ENCODE measurements around the gene NUP43.
"Not testable (repeated sequence)": the region's sequence is repeated elsewhere in the genome, so short reads cannot be mapped to it uniquely, and the experiment has no call there.

The NUP43 gene

GRCh38 chr6:149746147-149746946 is at the start of gene NUP43:
Gene NUP43, minus strand, starts transcription at chr6:149746529. Its CDS starts 34 bp downstream, at chr6:149746495.
- DNase-seq: peak; percentile 94 to 97

- no peak for DNase-seq
Observed at GRCh38 chr6:149783551-149783950, 37.2 kb upstream of the NUP43 start.

GRCh38 chr6:149782337-149782736 is 36.0 kb upstream of the NUP43 start:
- peak; percentile 32 to 74 for DNase-seq

DNA sequence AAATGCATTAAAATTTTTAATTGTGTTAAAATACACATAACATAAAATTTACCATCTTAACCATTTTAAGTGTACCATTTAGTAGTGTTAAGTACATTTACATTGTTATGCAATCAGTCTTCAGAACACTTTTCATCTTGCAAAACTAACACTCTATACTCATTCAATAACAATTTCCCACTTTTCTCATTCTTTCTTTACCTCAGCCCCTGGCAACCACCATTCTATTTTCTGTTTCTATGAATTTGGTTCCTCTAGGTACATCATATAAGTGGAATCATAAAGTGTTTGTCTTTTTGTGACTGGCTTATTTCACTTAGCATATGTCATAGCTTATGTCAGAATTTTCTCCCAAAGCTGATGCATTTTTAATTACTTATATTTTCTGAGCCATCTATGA is 35.4 kb upstream of the NUP43 start:
- DNase-seq: peak in 1 of 2 experiments; percentile 13

DNA sequence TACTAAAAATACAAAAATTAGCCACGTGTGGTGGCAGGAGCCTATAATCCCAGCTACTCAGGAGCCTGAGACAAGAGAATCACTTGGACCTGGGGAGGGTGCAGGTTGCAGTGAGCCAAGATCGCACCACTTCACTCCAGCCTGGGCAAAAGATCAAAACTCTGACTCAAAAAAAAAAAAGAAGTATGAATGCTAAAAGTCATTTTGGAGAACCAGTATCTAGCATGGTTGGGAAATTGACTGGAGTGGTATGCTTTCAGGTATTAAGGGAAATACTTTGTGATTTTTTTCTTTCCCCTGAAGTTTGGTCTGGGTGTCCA is 33.3 kb upstream of the NUP43 start:
- no peak for DNase-seq

- DNase-seq: no peak
Observed at GRCh38 chr6:149777624-149778023, 31.3 kb upstream of the NUP43 start.

DNA sequence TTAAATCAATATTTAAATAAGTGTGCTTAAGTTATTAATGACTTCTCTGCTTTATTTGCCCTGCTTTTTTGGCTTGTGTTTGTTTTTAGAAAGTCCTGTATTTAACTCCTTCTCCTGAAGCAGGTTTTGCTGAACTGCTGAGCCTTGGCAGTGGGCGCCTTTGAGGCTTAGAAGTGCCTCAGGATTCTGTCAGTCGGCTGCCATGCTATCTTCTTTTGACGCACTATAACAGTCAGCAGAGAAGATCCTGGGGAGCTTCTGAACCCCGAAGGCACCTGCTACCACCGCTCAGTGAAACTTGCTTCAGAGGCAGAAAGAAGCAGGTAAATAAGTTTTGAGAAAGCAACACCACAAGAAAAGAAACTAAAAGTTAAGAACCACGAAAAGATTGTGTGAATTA is 25.6 kb upstream of the NUP43 start:
- DNase-seq: no peak

DNA sequence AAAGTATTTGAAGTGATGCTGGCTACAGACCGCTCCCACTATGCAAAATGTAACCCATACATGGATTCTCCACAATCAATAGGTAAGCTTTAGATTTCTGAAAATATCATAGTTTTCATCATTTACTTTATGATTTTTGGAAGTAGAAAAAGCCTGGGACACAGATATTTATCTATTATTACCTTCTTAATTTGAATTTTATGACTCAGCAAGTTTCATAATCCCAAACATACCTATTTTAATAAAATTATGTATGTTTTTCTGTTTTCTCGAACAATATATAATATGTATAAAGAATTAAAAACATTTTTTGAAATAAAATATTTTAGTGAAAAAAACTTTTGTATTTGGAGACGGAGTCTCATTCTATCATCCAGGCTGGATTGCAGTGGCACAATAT is 24.9 kb upstream of the NUP43 start:
- DNase-seq: no peak

DNA sequence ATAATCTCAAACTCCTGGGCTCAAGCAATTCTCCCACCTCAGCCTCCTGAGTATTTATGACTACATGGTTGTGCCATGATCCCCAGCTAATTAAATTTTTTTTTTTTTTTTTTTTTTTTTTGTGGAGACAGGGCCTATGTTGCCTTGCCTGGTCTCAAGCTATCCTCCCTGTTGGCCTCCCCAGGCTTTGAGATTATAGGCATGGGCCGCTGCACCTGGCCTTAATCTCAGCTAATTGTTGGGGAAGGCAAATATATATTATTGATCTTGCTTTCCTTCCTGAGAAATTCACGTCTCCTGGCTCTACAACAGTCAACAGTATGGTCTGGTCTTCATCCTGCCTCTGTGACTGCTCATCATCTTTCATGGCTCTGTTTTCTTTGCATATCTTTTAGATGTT is 23.3 kb upstream of the NUP43 start:
- no peak for DNase-seq

DNA sequence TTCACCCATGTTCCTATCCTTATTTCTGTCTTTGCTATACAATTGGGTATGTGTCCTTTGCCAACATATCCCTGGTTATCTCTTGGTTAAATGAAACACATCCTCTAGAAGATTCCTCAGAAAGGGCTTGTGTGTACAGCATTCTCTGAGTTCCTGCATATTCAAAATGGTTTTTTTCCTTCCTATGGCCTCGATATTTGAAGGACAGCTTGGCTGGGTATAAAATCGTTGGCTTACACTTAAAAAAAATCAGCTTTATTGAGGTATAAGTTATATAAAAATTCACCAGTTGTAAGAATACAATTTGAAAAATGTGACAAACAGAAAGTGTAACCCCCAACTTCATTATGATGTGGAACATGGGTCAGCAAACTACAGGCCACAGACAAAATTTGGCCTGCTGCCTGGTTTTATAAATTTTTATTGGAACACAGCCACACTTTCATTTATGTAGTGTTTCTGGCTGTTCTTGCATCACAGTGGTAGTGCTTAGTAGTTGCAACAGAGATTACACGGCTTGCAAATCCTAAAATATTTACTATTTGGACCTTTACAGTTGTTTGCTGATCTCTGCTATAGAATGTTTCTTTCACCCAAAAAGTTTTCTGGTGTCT is 19.9 kb upstream of the NUP43 start:
- DNase-seq: no peak

DNA sequence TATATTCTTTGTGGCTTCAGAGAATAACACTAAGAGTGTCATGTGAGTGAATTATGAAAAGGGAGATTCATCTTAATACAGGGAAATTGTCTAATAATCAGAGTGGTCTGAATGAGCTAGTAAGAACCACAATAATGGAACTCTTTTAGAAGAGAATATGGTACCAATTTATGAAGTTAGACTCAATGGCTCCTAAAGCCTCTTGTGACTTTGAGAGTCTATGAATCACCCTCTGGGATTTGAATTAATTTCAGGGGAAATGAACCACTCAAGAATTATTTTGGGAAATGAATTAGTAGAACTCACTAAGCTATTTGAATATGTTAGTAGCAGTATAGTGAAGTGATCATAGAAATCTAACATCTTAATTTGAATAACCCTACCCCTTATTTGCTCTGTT is 17.5 kb upstream of the NUP43 start:
- DNase-seq: no peak

- no peak for DNase-seq
Observed at GRCh38 chr6:149761438-149761837, 15.1 kb upstream of the NUP43 start.

- no peak for DNase-seq
Observed at GRCh38 chr6:149756261-149756636, 9.9 kb upstream of the NUP43 start.

DNA sequence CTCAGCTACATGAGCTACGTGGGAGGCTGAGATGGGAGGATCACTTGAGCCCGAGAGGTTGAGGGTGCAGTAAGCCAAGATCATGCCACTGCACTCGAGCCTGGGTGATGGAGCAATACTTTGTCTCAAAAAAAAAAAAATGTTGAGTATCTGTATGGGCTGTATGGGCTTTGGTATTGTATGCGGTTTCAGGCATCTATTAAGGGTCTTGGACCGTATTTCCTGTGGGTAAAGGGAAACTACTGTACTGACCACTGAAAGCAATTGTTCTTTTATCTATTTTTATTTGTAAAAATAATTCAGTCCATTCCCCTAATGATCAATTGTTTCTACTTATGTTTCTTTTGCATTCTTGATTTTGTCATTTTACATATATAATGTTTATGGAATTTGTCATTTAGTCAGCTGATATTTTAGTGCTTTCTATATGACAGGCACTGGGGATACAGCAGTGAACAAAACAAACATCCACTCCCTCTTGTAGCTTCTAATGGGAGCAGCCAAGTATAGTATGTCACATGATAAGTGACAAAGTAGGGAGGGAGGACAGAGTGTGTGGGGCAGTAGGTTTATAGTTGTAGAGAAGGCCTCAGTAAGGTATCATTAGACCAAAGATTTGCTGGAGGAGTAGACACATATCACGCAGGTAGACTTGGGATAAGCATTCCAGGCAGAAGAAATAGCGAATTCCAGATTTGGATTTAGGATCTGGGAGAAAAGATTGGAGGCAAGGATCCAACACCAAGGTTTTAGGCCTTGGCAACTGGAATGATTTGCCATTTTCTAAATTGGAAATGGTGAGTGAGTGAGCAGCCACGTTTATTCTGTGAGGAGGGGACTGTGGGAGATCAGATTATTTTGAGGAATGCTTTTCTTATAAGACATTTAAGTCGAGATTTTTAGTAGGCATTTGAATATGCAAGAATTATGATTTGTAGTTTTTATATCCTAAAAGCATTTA is 9.3 kb upstream of the NUP43 start:
- no peak for DNase-seq

- DNase-seq: no peak
Observed at GRCh38 chr6:149754548-149754947, 8.2 kb upstream of the NUP43 start.

- not testable (repeated sequence) for DNase-seq
Observed at GRCh38 chr6:149753374-149753637, 7.0 kb upstream of the NUP43 start.

- no peak for DNase-seq
Observed at GRCh38 chr6:149752600-149753373, 6.5 kb upstream of the NUP43 start.

- DNase-seq: not testable (repeated sequence)
Observed at GRCh38 chr6:149751920-149752319, 5.6 kb upstream of the NUP43 start.

- DNase-seq: no peak
Observed at GRCh38 chr6:149751239-149751638, 4.9 kb upstream of the NUP43 start.

- peak; percentile 50 to 76 for DNase-seq
Observed at GRCh38 chr6:149750136-149750609, 3.8 kb upstream of the NUP43 start.

DNA sequence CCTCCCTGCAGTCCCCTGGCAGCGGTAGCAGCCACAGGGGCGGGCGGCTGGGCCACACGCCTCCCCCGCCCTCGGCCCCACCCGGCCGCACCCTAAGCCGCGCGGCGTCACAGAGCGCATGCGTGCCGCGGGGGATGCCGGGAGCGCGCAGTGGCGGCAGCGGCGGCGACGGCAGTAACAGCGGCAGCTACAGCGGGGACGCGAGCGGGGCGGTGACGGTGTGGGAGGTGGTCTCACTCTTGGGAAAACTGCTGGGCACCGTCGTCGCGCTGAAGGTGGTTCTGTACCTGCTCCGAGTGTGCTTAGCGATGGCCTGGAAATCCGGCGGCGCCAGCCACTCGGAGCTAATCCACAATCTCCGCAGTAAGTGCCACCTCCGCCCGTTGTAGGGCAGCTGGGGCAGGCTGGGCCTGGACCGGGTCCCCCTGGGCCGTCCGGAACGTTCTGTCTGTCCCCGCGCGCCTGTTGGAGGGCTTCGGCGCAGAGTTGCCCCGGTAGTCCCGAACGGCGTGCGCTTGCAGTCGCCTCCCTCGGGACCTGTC is 3.3 kb upstream of the NUP43 start, which contains the start of gene PCMT1:
PCMT1 (plus strand) TSS at position 148 of the 542 bp plus-strand sequence; CDS start at position 309, 161 bp downstream.
- DNase-seq: peak; percentile 86 to 93

GRCh38 chr6:149749082-149749593 is 2.8 kb upstream of the NUP43 start:
- DNase-seq: not testable (repeated sequence)

Data from NCI-H524 (cell line).